GM21825 (cell line): ENCODE measurements around the gene JAG2.

Experiments used
- ATAC-seq: cut with Tn5 transposase; IDR thresholded peaks from one replicate; pipeline ENCODE4 v1.9.1; 2021; ENCODE audit warnings: mild to moderate bottlenecking, moderate library complexity; ENCODE audit not compliant: unreplicated experiment

JAG2 gene

DNA sequence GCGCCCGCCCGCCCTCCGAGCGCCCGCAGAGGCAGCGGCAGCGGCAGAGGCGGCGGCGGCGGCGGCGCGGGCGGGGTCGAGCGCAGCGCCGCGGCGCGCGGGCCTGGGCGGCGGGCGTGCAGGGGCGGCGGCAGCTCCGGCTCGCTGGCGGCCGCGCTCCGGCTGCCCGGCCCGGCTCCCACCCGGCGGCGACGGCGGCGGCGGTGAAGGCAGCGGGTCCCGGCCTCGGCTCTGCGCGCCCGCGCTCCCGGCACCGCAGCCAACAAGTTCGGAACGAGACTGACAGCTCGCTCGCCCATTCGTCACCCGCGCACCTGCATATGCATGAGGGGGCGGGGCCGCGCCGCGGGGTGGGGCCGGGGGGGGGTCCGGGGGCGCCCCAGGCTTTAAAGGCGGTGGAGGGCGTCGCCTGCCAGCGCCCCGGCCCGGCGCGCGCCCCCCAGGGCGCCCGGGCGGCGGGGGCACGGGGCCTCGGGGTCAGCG is at the start of gene JAG2:
Gene JAG2, minus strand, starts transcription at position 281 of the 483 bp plus-strand sequence. CDS start 356 bp downstream, outside the sequence.
- ATAC-seq: no peak

DNA sequence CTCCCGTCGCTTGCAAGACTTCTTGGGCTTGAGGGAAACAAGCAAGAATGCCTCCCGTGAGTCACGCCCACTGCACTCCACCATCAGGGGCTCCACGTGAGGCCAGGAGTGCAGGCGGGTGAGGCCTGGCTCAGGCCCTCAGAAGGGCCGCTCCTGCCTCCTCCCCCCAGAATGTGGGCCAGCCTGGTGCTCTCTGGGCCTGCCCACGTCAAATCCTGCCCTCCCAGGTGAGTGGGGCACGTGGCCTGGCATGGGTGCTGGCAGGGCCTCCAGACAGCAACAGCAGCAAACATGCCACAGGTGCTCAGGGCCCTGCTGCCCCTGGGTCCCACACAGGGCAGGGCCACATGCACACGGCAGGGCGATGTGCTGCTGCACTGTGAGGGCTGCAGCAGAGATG is 49.2 kb upstream of the JAG2 start:
- no peak for ATAC-seq

DNA sequence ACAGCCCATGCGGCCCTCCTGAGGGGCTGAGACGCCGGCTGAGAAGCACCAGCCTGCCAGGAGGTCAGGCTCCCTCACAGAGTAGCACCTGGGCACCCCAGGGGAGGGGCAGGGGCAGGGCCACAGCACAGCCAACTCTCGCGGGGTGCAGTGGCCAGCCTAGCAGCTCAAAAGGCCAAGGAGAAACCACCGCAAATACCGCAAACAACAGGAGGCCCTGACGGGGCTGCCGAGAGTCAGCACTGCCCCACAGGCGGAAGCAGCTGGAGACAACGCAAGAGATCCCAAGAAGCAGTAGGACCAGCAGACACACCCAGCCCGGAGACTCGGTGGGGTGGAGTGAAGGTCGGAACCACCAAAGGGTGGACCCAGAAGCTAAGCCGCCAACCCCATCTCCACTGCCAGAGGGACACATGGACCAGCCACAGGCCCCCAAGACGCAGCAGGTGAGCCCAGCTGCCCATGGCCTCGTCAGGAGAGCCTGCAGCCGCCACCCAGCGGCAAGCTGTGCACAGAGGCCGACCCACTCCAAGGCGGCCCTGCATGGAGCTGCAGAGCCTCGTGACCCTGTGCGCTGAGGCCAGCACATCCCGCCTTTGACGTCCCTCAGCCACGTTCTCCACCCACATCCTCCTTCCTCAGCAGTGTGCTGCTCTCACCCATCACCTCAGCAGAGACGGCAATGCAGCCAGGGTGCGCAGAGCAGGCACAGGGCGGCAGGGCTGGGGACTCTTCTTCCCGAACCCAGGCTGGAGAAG is 48.1 kb upstream of the JAG2 start:
- ATAC-seq: no peak

DNA sequence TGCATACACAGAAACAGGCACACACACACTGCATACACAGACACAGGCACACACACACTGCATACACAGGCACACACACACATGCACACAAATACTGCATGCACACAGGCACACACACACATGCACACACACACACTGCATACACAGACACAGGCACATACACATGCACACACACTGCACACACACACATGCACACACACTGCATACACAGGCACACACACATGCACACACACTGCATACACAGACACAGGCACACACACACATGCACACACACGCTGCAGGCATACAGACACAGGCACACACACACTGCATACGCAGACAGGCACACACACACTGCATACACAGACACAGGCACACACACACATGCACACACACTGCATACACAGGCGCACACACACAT is 47.0 kb upstream of the JAG2 start:
- ATAC-seq: no peak

DNA sequence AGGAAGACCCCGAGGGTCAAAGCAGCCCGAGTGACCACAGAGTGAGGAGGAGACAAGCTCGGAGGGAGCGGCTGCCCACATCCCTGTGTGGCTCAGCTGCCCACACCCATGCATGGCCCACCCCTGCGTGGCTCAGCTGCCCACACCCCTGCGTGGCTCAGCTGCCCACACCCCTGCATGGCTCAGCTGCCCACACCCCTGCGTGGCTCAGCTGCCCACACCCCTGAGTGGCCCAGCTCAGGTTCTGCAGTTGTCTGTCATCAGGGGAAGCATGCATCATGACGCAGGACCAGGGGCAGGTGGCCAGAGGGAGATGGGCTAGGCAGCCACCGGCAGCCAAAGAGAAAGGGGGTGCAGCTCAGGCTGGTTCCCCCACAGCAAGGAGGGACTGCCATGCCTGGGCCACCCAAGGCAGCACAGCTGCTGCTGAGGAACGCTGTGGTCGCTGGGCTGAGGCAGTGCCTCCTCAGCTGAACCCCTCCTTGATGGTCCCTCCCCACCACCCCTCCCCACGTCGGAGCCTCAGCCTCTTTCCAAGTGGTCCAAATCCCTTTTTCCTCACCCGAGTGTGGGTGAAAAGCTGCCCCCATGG is 45.8 kb upstream of the JAG2 start:
- ATAC-seq: no peak

DNA sequence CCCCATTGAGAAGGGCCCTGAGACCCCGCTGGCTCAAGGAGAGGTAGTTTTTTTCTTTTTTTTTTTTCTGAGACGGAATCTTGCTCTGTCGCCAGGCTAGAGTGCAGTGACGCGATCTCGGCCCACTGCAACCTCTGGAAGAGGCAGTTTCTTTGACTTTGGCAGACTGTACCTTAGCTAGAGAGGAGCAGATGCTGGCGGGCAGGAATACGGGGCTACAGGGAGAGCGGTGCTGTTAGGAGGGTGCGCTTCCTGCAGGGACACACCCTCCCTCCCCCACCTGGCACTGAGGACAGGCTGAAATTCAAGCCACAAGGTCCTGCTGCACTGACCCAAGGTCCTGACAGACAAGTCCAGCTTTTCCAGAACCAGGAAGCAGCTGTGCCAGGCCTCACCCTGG is 44.8 kb upstream of the JAG2 start:
- ATAC-seq: no peak

DNA sequence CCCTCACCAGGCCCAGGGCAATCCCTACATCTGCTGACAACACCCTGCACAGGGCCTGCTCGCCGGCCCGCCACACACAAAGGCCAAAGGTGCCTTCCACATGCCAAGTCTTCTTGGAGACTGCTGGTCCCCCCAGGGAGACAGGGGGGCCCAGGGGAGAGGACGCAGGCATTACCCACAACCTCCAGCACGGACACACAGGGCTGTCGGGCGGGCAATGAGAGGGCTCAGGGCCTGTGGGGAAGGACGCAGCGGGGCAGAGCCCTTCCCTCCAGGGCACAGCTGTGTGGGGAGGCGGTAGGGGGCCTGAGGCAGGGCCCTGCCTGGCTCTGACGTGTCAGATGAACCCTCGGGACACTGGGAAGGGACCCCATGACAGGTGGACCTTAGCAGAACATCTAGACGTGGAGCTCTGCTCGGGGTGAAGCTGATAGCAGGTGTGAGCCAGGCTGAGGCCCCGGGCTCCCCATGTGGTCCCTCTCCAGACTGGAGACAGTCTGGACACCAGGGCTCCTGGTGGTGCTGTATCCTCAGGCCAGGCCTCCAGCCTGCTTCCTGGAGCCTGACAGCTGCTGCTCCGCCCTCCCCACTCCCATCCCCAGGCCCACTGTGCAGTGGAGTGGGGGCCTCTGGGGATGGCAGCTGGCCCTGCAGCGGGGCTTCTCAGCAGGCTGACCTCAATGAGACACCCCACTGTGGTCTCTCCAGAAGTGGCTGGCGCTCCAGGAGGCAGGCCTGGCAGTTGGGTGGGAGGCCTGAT is 44.1 kb upstream of the JAG2 start:
- no peak for ATAC-seq

DNA sequence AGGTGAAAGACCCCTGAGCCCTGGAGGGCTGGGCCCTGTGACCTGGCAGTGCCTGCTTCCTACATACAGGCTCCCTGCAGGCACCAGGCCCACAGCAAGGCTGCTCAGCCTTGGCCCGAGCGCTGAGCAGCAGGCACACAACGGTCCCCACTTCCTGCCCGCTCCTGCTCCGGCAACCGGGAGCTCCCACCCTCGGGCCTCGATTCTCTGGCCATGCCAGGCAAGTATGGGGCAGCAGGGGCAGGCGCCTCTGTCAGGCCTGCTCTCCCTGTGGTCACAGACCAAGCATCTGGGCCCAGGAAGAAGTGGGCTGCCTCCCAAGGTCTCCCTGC is 43.1 kb upstream of the JAG2 start:
- ATAC-seq: no peak

DNA sequence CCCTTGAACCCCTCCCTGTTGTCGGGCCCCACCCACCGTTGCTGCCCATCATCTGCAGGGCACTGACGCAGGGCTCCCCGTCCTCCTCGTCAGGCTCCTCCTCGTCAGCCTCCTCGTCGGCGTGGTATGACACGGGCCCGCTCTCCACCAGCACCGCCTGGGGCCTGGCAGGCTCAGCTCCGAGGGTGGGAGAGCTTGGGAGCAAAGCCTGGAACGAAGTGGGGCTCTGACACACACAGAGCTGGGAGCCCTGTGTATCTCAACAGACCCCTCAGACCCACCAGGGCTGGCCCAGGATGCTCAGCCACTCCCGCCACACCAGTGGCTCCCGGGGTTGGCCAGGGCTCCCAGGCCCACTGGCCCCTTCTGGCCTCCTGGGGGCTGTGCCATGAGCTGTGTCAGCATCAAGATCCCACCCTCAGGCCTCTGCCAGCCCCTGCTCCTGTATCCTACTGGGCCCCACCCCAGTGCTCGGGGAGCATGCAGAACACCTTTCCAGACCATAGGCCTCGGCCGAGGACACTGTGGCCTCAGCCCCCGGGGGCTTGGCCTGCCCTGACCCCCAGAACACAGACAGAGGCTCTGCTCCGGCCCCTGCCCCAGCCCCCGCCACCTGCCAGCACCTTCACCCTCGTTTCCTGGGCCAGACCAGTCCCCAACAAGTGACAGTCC is 42.6 kb upstream of the JAG2 start:
- no peak for ATAC-seq

DNA sequence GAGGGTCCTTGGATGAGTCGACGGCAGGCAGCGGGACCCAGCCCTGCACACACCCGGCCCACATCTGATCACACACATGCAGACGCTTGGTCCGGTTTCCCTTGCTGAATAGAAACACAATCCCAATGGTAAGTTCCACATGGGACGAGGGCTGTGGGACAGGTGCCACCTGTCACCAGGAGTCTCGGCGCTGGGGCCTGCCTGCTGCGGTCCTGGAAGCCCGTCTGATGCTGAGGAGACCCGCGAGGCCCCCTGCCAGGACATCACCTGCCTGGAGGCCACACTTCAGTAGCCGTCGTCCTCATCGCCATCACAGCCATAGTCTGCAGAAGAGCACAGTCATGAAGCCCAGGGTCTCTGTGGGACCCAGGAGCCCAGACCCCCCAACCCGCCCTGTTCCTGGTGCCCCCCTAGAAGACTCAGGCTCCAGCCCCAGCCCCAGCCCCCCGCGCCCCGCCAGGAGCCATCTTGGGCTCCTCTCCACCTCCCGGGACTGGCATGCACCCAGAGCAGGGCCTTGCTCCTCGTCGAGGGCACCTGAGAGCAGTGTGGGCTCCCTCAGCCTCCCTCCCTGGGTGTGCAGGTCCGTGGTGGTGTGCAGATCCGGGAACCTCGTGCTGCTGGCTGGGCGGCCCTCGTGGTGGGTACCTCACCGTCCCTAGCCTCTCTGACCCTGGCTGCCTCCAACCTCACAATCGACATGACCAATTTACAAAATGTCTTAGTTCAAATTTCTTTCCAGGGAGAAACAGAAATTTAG is 41.9 kb upstream of the JAG2 start:
- no peak for ATAC-seq

DNA sequence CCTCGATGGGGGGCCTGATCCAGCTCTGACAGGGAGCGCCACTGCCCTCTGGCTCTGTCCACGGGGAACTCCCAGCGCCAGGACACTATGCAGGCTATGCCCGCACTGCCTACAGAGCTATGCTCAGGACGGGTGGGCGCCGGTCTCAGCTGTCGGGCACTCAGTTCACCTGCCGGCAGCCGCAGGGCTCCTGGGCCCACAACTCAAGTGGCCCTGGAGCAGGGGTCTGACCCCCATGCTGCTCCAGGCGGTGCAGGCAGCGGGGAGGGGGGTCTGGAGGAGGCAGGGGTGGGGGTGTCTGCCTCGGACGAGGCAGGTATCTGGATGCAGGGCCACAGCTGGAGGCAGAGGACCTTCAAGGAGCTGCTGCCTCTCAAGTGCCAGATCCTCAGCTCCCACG is 41.1 kb upstream of the JAG2 start:
- no peak for ATAC-seq

DNA sequence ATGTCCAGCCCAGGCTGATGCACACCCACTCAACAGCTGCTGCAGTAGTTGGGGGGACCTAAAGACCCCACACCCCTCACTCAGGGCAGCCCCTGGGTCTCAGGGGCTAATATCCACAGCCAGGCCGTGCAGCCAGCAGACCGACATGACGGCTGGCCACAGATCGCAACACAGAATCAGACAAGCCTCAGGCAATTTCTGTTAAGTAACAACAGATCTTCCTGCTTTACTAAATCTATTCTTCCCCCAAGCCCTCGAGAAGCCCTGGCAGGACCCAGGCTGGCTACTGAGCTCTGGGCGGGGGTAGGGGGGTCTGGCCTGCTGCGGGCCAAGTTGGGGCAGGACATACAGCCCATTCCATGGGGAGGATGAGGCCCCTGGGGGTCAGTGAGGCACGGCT is 40.5 kb upstream of the JAG2 start:
- ATAC-seq: no peak

DNA sequence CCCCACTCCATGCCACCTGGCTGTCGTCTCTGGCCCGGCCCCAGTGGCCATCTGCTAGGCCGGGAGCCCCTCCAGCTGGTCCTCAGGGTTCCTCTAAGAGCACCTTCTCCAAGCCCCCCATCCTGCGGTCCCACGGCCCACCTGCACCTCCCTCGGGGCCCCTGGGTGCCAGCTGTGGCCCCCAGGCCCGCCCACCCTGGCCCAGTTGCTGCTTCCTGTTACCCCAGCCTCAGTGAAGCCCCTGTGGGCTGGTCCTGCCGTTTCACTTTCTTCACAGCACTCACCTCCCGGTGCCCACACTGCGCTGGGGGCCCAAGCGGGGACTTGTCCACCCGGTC is 40.1 kb upstream of the JAG2 start:
- no peak for ATAC-seq

DNA sequence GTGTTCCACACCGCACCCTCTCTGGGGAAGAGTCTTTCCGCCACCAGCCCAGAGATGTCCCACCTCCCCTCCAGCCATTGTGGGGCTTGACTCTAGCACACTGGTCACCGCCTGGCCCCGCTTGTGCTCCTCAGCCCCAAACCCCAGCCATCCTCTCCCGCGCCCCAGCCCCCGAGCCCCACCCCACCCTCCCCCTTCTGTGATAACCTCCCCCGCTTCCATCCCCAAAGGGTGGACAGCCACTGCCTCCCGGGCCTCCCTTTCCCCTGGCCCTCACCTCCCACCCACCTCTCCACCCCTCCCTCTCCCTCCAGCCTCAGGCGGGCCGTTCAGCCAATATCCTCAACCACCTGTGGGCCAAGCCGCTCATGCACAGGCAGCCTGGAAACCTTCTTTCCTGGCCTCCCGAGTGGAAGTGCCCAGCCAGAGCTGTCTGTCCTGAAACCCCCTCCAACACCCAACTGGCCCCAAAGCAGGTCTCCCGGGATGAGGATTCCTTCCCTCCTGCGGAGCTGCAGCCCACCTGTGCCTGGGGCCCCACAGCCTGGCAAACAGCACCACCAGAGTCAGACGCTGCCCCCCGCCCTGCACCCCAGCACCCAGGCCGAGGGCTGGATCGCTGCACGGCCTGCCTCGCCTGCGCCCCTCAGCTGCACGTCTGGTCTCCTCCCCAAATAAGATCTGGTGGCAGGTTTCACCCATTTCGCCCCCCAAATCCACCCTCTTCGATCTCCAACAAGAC is 39.6 kb upstream of the JAG2 start:
- ATAC-seq: no peak

DNA sequence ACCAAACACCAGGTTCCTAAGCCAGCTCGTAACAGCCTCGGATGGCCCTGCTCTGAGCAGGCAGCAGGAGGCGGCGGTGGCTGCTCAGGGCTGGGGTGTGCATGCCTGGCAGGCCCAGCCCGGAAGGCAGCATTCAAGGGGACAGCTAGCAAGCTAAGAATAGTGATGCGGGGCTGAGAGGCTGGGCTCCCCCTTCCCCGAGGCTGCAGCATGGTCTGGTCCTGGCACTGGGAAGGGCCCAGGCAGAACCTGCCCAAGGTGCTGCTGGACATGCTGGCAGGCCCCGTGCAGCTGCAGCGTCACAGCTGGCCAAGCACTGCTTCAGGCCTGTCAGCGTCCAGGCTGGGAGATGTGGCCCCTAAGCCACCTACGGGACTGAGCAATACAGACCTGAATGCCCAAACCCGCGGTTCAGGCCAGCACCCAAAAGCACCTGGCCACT is 38.9 kb upstream of the JAG2 start:
- ATAC-seq: no peak

DNA sequence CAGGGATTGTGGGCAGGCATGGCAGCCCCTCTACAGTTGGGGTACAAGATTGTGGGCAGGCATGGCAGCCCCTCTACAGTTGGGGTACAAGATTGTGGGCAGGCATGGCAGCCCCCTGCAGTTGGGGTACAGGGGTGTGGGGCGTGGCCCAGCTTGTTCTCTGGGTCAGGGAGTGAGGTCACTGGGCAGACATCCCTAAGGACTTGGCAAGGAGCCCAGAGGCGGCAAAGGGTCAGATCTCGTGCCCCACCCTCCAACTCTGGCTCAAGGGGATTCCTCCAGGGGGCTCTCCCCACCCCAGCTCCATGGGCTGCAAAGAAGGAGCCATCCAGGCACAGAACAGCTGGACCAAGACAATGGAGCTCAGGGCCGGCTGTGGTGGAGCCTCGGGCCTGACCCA is 38.3 kb upstream of the JAG2 start:
- ATAC-seq: no peak

DNA sequence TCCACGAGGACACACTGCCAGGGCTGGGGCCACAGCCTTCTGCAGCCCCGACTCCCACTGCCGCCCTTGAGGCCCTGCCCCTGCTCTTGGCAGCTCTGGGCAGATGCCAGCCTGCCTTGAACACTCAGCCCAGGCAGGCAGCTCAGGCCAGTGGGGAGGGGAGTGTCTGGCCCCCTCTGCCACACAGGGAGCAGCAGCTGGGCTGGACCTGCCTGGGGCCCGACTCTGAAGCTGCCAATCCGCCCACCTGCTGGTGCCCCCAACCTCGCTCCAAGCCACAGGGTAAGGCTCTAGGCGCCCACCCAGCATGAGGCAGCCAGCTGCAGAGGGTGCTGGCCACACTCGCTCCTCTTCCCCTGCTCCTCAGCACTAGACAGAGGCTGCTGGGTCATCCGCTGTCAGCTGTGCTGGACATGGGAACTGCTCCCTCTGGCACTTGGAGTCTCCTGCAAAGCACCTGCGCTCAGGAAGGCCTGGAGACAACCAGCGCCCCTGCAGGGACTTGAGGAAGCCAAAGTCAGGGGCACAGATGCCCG is 37.2 kb upstream of the JAG2 start:
- ATAC-seq: no peak

DNA sequence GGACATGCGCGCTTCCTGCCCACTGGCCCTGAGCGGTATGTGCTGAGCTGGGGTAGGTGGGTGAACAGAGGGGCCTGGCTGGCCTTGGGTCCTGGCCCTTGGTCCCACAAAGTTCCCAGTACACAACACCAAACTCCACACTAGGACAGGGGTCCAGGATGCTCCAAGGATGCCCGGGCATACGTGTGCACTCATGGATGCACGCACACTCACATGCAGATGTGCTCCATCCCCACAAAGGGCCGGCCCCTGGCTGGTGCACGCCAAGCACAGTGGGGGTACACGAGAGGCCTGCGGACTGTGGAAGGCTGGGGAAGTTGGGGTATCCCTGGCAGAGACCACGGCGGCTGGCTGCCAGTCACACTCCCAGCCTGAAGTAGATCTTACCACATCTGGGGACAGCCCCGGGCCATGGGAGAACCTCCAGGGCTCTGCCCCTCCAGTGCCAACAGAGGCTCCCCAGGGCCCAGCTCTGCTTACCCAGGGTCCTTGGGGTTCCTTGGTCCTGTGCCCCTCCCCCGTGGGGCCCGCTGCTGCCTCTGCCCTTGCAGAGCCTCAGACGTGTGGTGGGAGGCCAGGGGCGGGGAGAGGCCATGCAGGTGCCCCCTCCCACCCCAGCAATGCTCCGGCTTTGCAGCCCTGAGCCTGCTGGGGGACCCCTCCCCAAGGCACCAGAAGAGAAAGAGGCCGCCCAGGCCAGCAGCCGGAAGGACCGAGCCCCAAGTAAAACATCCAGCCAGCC is 36.5 kb upstream of the JAG2 start:
- ATAC-seq: no peak

DNA sequence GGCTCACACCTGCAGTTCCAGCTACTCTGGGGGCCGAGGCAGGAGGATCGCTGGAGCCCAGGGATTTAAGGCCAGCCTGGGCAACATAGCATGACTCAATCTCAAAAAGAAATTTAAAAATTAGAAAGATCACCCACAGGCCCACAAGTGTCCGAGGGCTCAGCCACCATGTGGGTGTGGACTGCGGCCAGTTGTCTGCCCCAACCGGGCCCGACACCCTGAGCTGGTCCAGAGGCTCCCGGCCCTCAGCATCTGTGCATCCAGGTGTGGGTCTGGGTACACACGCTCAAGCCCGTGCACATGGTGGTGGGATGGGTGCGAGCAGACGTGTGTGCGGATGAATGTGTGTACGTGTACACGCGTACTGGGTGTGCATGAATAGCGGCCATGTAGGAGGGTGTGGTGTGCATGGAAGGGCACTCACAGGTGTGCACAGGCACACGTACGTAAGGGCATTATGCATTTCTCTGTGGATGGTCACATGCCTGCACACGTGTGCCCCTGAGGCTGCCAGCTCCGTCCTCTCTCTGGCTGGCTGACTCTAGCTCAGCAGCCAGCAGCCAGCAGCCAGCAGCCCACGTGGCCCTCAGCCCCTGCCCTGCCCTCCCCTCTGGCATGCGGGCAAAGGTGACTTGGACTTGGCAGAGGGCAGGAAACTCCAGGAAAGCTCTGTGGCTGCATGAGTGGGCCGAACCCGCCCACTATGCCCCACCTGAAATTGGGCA is 35.8 kb upstream of the JAG2 start:
- no peak for ATAC-seq
